Nucleus accumbens (tissue), 56 donors: ENCODE results near the gene ATG9A.
"Not testable (repeated sequence)": the region's sequence is repeated elsewhere in the genome, so short reads cannot be mapped to it uniquely, and the experiment has no call there.

Experiments used
- DNase-seq, 56 donors: peaks; one replicate each; lab custom pipeline; 2025; lab: John Stamatoyannopoulos, UW

The ATG9A gene

GRCh38 chr2:219229305-219230058, at the start of gene ATG9A, which contains the start of gene ANKZF1:
ATG9A (minus strand) TSS chr2:219229636; CDS start chr2:219228024, 1,612 bp downstream.
ANKZF1 (plus strand) TSS chr2:219229806; CDS start chr2:219230258, 452 bp downstream.
- DNase-seq, result peak; percentile 76 to 99 (median 98)

- no peak for DNase-seq
These were observed 49.3 kb upstream of the ATG9A start for GRCh38 chr2:219278655-219279150.

- DNase-seq, result peak in 52 of 56 donors; percentile 34 to 92 (median 76)
These were observed 48.5 kb upstream of the ATG9A start for GRCh38 chr2:219277703-219278654.

GRCh38 chr2:219274361-219274921, 45.0 kb upstream of the ATG9A start:
- peak in 4 of 56 donors; percentile 12 to 44 (median 30) for DNase-seq

GRCh38 chr2:219273937-219274336, 44.5 kb upstream of the ATG9A start:
- no peak for DNase-seq

GRCh38 chr2:219272995-219273394, 43.6 kb upstream of the ATG9A start:
- DNase-seq, result no peak

- DNase-seq, result no peak
These were observed 42.9 kb upstream of the ATG9A start for GRCh38 chr2:219272356-219272755.

GRCh38 chr2:219271021-219271420, 41.6 kb upstream of the ATG9A start:
- no peak for DNase-seq

GRCh38 chr2:219270055-219270372, 40.6 kb upstream of the ATG9A start:
- no peak for DNase-seq

GRCh38 chr2:219269362-219270054, 40.1 kb upstream of the ATG9A start:
- no peak for DNase-seq

- DNase-seq, result no peak
These were observed 38.9 kb upstream of the ATG9A start for GRCh38 chr2:219268294-219268693.

- no peak for DNase-seq
These were observed 37.5 kb upstream of the ATG9A start for GRCh38 chr2:219266886-219267285.

GRCh38 chr2:219266232-219266631, 36.8 kb upstream of the ATG9A start:
- no peak for DNase-seq

- no peak for DNase-seq
These were observed 31.8 kb upstream of the ATG9A start for GRCh38 chr2:219261024-219261855.

GRCh38 chr2:219258942-219259341, 29.5 kb upstream of the ATG9A start:
- DNase-seq, result not testable (repeated sequence)

- no peak for DNase-seq
These were observed 25.3 kb upstream of the ATG9A start for GRCh38 chr2:219254590-219255201.

- DNase-seq, result peak; percentile 17 to 89 (median 70)
These were observed 24.5 kb upstream of the ATG9A start, which contains the start of gene TUBA4A for GRCh38 chr2:219253753-219254589. TUBA4A (minus strand) TSS chr2:219253918; CDS start chr2:219253858, 60 bp downstream.
